HG02981 (cell line): ENCODE results near the gene NFKBIB.

Experiments used
- ATAC-seq: cut with Tn5 transposase; IDR thresholded peaks from one replicate; pipeline ENCODE4 v1.9.1; 2021; ENCODE audit warnings: mild to moderate bottlenecking, moderate library complexity; ENCODE audit not compliant: unreplicated experiment

Gene NFKBIB

GRCh38 chr19:38953677-38954076 is 53.9 kb downstream of the NFKBIB start:
- ATAC-seq, result no peak

GRCh38 chr19:38956264-38956663 is 56.5 kb downstream of the NFKBIB start:
- no peak for ATAC-seq

GRCh38 chr19:38958301-38958700 is 58.5 kb downstream of the NFKBIB start:
- no peak for ATAC-seq
